HCT116 (cell line): Measurements from ENCODE around the gene PARVA. TPM values are rescaled to one million over a fixed set of nuclear protein-coding genes. Genes with fewer than 3 reads are reported as not detected.

Experiments used
- ATAC-seq: fragments of 200-7000 bp; cut with Tn5 transposase; 2 replicates; pipeline ENCODE4 v1.9.1; 2020; ENCODE audit warnings: mild to moderate bottlenecking, moderate library complexity
- BruUV-seq: library from RNA; stranded (reverse); fragments of 400-500 nt; replicated peaks from 2 replicates; lab custom pipeline; 2021; lab: Mats Ljungman, UMichigan
- CTCF ChIA-PET: fragments of 300-600 bp; sonication (Branson Sonifier 250); formaldehyde crosslinking; loops from one replicate; lab custom pipeline; 2021; ENCODE audit warnings: antibody characterized with exemption; lab: Charles Lee
- POLR2A ChIA-PET: fragments of 300-600, 350-600 bp; sonication (Branson Sonifier 250); formaldehyde crosslinking; loops from one replicate; lab custom pipeline; 2021; ENCODE audit warnings: antibody characterized with exemption; lab: Charles Lee
- RAD21 ChIA-PET, 2 experiments: fragments of 300-600 bp; sonication (Branson Sonifier 250); formaldehyde crosslinking; loops; one replicate each; lab custom pipeline; 2023; ENCODE audit warnings: low total read pairs in 2 of 2; ENCODE audit not compliant: uncharacterized antibody in 2 of 2, unreplicated experiment in 2 of 2, low non-redundant PET in 1 of 2; lab: Charles Lee
- DNase-seq: peaks from one replicate; pipeline ENCODE4 v3.0.0-alpha.2; 2010; ENCODE audit warnings: low read depth, low spot score
- H2AFZ ChIP-seq: fragments of 200-600 bp; shearing (Covaris generic), sonication (generic); 2 replicates; pipeline ENCODE4 v1.6.1; 2017; ENCODE audit warnings: low read depth, mixed run types, mixed read lengths, antibody characterized with exemption, low read length; ENCODE audit not compliant: poor library complexity, severe bottlenecking
- H3K27ac ChIP-seq: 2 replicates; pipeline ENCODE4 v1.5.1; 2012; ENCODE audit warnings: low read depth, low read length
- H3K27me3 ChIP-seq: fragments of 200-600 bp; sonication (generic); 2 replicates; pipeline ENCODE4 v1.6.1; 2016; ENCODE audit warnings: mixed run types, low read length, mixed read lengths; ENCODE audit not compliant: insufficient read depth
- H3K36me3 ChIP-seq, 2 experiments: fragments of 200-500 bp in 1 of 2; fragments of 200-600 bp in 1 of 2; sonication (Bioruptor generic) in 1 of 2; sonication (generic) in 1 of 2; 2 replicates each; pipeline versions ENCODE4 v1.5.1 to v1.6.1; 2014 to 2016; ENCODE audit warnings: low read length in 2 of 2, inconsistent platforms in 1 of 2, mixed read lengths in 1 of 2, mixed run types in 1 of 2; ENCODE audit not compliant: insufficient read depth in 2 of 2, control insufficient read depth in 1 of 2
- H3K4me1 ChIP-seq, 2 experiments: fragments of 200-600 bp in 1 of 2; sonication (generic) in 1 of 2; 2 replicates each; pipeline versions ENCODE4 v1.5.1 to v1.6.1; 2012 to 2017; ENCODE audit warnings: low read length in 2 of 2, inconsistent platforms in 1 of 2, mild to moderate bottlenecking in 1 of 2, mixed read lengths in 1 of 2, mixed run types in 1 of 2, moderate library complexity in 1 of 2; ENCODE audit not compliant: insufficient read depth in 2 of 2, control insufficient read depth in 1 of 2
- H3K4me2 ChIP-seq: fragments of 200-600 bp; sonication (generic); 2 replicates; pipeline ENCODE4 v1.6.1; 2017; ENCODE audit warnings: mixed run types, low read length, mixed read lengths
- H3K4me3 ChIP-seq, 2 experiments: fragments of 200-600 bp in 1 of 2; sonication (generic) in 1 of 2; replicated peaks in 1 of 2; 2 replicates each; pipeline ENCODE4 v1.5.1; 2011 to 2016; ENCODE audit warnings: low read length in 2 of 2, control low read depth in 1 of 2, low read depth in 1 of 2, mild to moderate bottlenecking in 1 of 2, mixed read lengths in 1 of 2, mixed run types in 1 of 2
- H3K79me2 ChIP-seq: fragments of 200-600 bp; sonication (generic); 2 replicates; pipeline ENCODE4 v1.6.1; 2017; ENCODE audit warnings: mild to moderate bottlenecking, mixed run types, low read length, moderate library complexity, mixed read lengths; ENCODE audit not compliant: insufficient read depth
- H3K9ac ChIP-seq: fragments of 200-600 bp; sonication (generic); 2 replicates; pipeline ENCODE4 v1.6.1; 2016; ENCODE audit warnings: low read length, mixed read lengths
- H3K9me2 ChIP-seq: fragments of 200-600 bp; sonication (generic), shearing (Covaris generic); 2 replicates; pipeline ENCODE4 v1.6.1; 2017; ENCODE audit warnings: mixed run types, mild to moderate bottlenecking, moderate library complexity; ENCODE audit not compliant: insufficient read depth
- H3K9me3 ChIP-seq, 2 experiments: fragments of 200-500 bp in 1 of 2; fragments of 200-600 bp in 1 of 2; sonication (Bioruptor generic) in 1 of 2; sonication (generic) in 1 of 2; 2 replicates each; pipeline ENCODE4 v1.6.1; 2014 to 2017; ENCODE audit warnings: low read length in 2 of 2, mixed read lengths in 2 of 2, inconsistent platforms in 1 of 2, low read depth in 1 of 2, mild to moderate bottlenecking in 1 of 2, mixed run types in 1 of 2, moderate library complexity in 1 of 2; ENCODE audit not compliant: control insufficient read depth in 1 of 2, insufficient read depth in 1 of 2
- H4K20me1 ChIP-seq: fragments of 200-600 bp; sonication (generic), shearing (Covaris generic); 2 replicates; pipeline ENCODE4 v1.6.1; 2017; ENCODE audit warnings: mixed run types, mild to moderate bottlenecking, moderate library complexity; ENCODE audit not compliant: insufficient read depth
- CBX3 ChIP-seq: IDR thresholded peaks from 2 replicates; pipeline ENCODE4 v1.6.1; 2012; ENCODE audit warnings: low read depth
- CEBPB ChIP-seq: IDR thresholded peaks from 2 replicates; pipeline ENCODE4 v1.6.1; 2012; ENCODE audit warnings: low read depth
- EGR1 ChIP-seq: IDR thresholded peaks from 2 replicates; pipeline ENCODE4 v1.6.1; 2012; ENCODE audit warnings: low read depth
- EZH2phosphoT487 ChIP-seq: fragments of 200-600 bp; IDR thresholded peaks from 2 replicates; pipeline ENCODE4 v1.6.1; 2018; ENCODE audit warnings: antibody characterized with exemption, borderline replicate concordance
- FOSL1 ChIP-seq: IDR thresholded peaks from 2 replicates; pipeline ENCODE4 v1.6.1; 2012; ENCODE audit warnings: low read depth
- JUND ChIP-seq: IDR thresholded peaks from 2 replicates; pipeline ENCODE4 v1.6.1; 2012
- MAX ChIP-seq: IDR thresholded peaks from 2 replicates; pipeline ENCODE4 v1.6.1; 2012
- POLR2A ChIP-seq: IDR thresholded peaks from 2 replicates; pipeline ENCODE4 v1.7.0; 2011; ENCODE audit warnings: borderline replicate concordance; ENCODE audit not compliant: insufficient read depth, insufficient read length; ENCODE audit errors: extremely low read depth
- POLR2AphosphoS5 ChIP-seq: IDR thresholded peaks from 2 replicates; pipeline ENCODE4 v1.6.1; 2011; ENCODE audit warnings: mild to moderate bottlenecking, low read depth, low read length, moderate library complexity
- REST ChIP-seq: IDR thresholded peaks from 2 replicates; pipeline ENCODE4 v1.6.1; 2012; ENCODE audit warnings: low read depth
- SIN3A ChIP-seq: IDR thresholded peaks from 2 replicates; pipeline ENCODE4 v1.6.1; 2012; ENCODE audit warnings: low read depth
- SP1 ChIP-seq: IDR thresholded peaks from 2 replicates; pipeline ENCODE4 v1.6.1; 2012; ENCODE audit warnings: low read depth
- TCF7L2 ChIP-seq: IDR thresholded peaks from 2 replicates; pipeline ENCODE4 v1.7.0; 2011; ENCODE audit warnings: borderline replicate concordance, inconsistent platforms; ENCODE audit not compliant: insufficient read depth, insufficient read length; ENCODE audit errors: extremely low read depth
- ZFX ChIP-seq: fragments of 450-650 bp; IDR thresholded peaks from 2 replicates; pipeline ENCODE4 v1.6.1; 2017
- ZNF274 ChIP-seq: fragments of 200-500 bp; sonication (Bioruptor generic); IDR thresholded peaks from 2 replicates; pipeline ENCODE4 v1.6.1; 2014; ENCODE audit warnings: mild to moderate bottlenecking, low read depth, low read length, inconsistent platforms
- intact Hi-C: fragments of 100-400 bp; cut with micrococcal nuclease; formaldehyde crosslinking; loops from 2 replicates; pipeline ENCODE4 v1.10.0; 2022
- total RNA-seq: library from RNA; stranded (reverse); gene quantifications from one replicate; pipeline ENCODE4 v1.2.1, GENCODE V29; 2021; ENCODE audit not compliant: unreplicated experiment

Gene PARVA
- total RNA-seq, 1 experiment from 2014 or later, result 18.4 TPM

GRCh38 chr11:12377824-12378593 lies 638 bp downstream of the PARVA start:
- no peak for TF ChIP-seq CEBPB
- peak; percentile 81 for TF ChIP-seq POLR2AphosphoS5
- peak; percentile 62 for TF ChIP-seq SIN3A
- no peak for TF ChIP-seq SP1
- peak; percentile 42 for TF ChIP-seq MAX
- peak; percentile 97 for TF ChIP-seq ZFX
- peak; percentile 32 for TF ChIP-seq POLR2A
- TF ChIP-seq EGR1, result peak; percentile 52
- peak overlapping the region; percentile 68 to 69 for H3K4me3 ChIP-seq
- H3K4me1 ChIP-seq, result peaks cover 4 to 21% of the 10 kb centered on the region in 2 experiments; a peak in 3 of 4 replicates
- peak overlapping the region; percentile 73 for H3K9ac ChIP-seq
- ChIA-PET RAD21 (no interaction called here), CTCF (interaction anchor here (0.9 to 1.0 kb wide), 3 partner anchors 33 to 89 kb away, joined by 4 to 5 read pairs (median 4); no protein-coding TSS in a partner anchor), POLR2A (interaction anchor here (1.0 kb wide), 1 partner anchor 12 kb away, joined by 3 read pairs; no protein-coding TSS in a partner anchor)
- H2AFZ ChIP-seq, result no peak overlapping the region
- no peaks in the 10 kb centered on the region for H3K9me2 ChIP-seq
- no peaks in the 10 kb centered on the region for H3K36me3 ChIP-seq
- ATAC-seq, result peak; percentile 82
- peak overlapping the region; percentile 85 for H3K27ac ChIP-seq
- H3K4me2 ChIP-seq, result peak overlapping the region; percentile 94
- H3K9me3 ChIP-seq, result no peaks in the 10 kb centered on the region
- no peaks in the 10 kb centered on the region for H3K27me3 ChIP-seq
- BruUV-seq, result no TSS peak
- peak; percentile 75 for DNase-seq
- no peaks in the 10 kb centered on the region; the same call in 1 of the 2 replicates for H3K79me2 ChIP-seq
- intact Hi-C loops, result no loop called here
- no peaks in the 10 kb centered on the region for H4K20me1 ChIP-seq

- BruUV-seq, result no TSS peak
- no peak overlapping the region for H3K27ac ChIP-seq
- H3K9me3 ChIP-seq, result no peaks in the 10 kb centered on the region
- H3K36me3 ChIP-seq, result no peaks in the 10 kb centered on the region
- no peaks in the 10 kb centered on the region for H3K27me3 ChIP-seq
- peaks cover 4 to 21% of the 10 kb centered on the region in 2 experiments; a peak in 3 of 4 replicates for H3K4me1 ChIP-seq
- RAD21 ChIA-PET, result no interaction called here
- H3K4me2 ChIP-seq, result no peak overlapping the region
- POLR2A ChIA-PET, result interaction anchor here (0.6 kb wide), 1 partner anchor 290 kb away, joined by 3 read pairs; no protein-coding TSS in a partner anchor
- H3K79me2 ChIP-seq, result peaks cover 14% of the 10 kb centered on the region; the same call in 1 of the 2 replicates
- no peak overlapping the region for H3K4me3 ChIP-seq
- H3K9me2 ChIP-seq, result no peaks in the 10 kb centered on the region
- ATAC-seq (no peak), DNase-seq (no peak)
- no peaks in the 10 kb centered on the region for H4K20me1 ChIP-seq
- no peak overlapping the region for H3K9ac ChIP-seq
- no peak overlapping the region for H2AFZ ChIP-seq
- CTCF ChIA-PET, result no interaction called here
- intact Hi-C loops, result no loop called here
- TF ChIP-seq EGR1, result no peak
- no peak for TF ChIP-seq CEBPB
- no peak for TF ChIP-seq JUND
- no peak for TF ChIP-seq EZH2phosphoT487
- no peak for TF ChIP-seq CBX3
- TF ChIP-seq FOSL1, result no peak
- TF ChIP-seq REST, result no peak
- no peak for TF ChIP-seq TCF7L2
- TF ChIP-seq MAX, result no peak
- TF ChIP-seq ZNF274, result no peak
Measured at GRCh38 chr11:12380565-12381325, 3.4 kb downstream of the PARVA start.
